Purkinje cell (primary cell): Measurements from ENCODE around the gene GALC. TPM values are rescaled to one million over a fixed set of nuclear protein-coding genes. Genes with fewer than 3 reads are reported as not detected.

Experiments
- polyA plus RNA-seq: library from polyadenylated mRNA; unstranded; fragments of >200 nt; fragmentation: Nextera tagmentation; gene quantifications from 2 replicates; pipeline ENCODE4 v1.2.1, GENCODE V29; 2014

GALC gene
- 29.3 and 32.0 TPM in 2 replicates for polyA plus RNA-seq

GRCh38 chr14:87992718-87993628 lies at the start of gene GALC:
Gene GALC, minus strand, starts transcription at chr14:87993182. Its CDS starts 18 bp downstream, at chr14:87993164.

GRCh38 chr14:88005050-88005481 lies 12.1 kb upstream of the GALC start, which contains the start of gene GPR65:
Gene GPR65, plus strand, starts transcription at chr14:88005135. Its CDS starts 5,713 bp downstream, at chr14:88010848.

Other genes starting within 250 kb of the GALC start
- gene GPR65, start 12.0 kb upstream of the GALC start, polyA plus RNA-seq: not detected in 2 replicates